H1 (cell line): ENCODE measurements around the gene SLC39A11. TPM values are rescaled to one million over a fixed set of nuclear protein-coding genes. Genes with fewer than 3 reads are reported as not detected.

ENCODE experiments used
- CBX8 ChIP-seq: fragments of 300-800, 300-1000 bp; sonication (generic); IDR thresholded peaks from 2 replicates; pipeline ENCODE4 v1.7.1; 2016; ENCODE audit warnings: low read depth, low read length, borderline replicate concordance
- CHD7 ChIP-seq: fragments of 300-600 bp; sonication (generic); IDR thresholded peaks from 2 replicates; pipeline ENCODE4 v1.7.1; 2012; ENCODE audit warnings: low read length, moderate library complexity, mild to moderate bottlenecking, inconsistent platforms; ENCODE audit not compliant: insufficient replicate concordance
- KDM1A ChIP-seq: fragments of 200-600, 300-600 bp; sonication (generic); IDR thresholded peaks from 2 replicates; pipeline ENCODE4 v1.7.1; 2016; ENCODE audit warnings: mild to moderate bottlenecking, low read length, borderline replicate concordance
- PHF8 ChIP-seq: fragments of 200-600 bp; sonication (generic); conservative IDR thresholded peaks from 2 replicates; pipeline ENCODE4 v1.7.1; 2012; ENCODE audit warnings: low read depth, mild to moderate bottlenecking, inconsistent platforms, low read length, moderate library complexity
- polyA plus RNA-seq, 7 experiments: library from polyadenylated mRNA; depleted of rRNA in 3 of 7; stranded (reverse) in 5 of 7; unstranded in 2 of 7; fragments of >200 nt in 5 of 7; fragments of 200-250 nt in 2 of 7; gene quantifications; 1 replicate in 5 of 7; 2 replicates in 1 of 7; 4 replicates in 1 of 7; pipeline versions ENCODE4 v1.2.1 to v1.2.3, GENCODE V29; 2011 to 2013; ENCODE audit warnings: missing spikeins in 2 of 7, mixed read lengths in 2 of 7
- total RNA-seq: library from RNA; stranded (reverse); fragmentation: NEBNext Ultra II Directional; extraction: Animal tissue kit (Norgen Biotek cat#: 25700); gene quantifications from 2 replicates; pipeline ENCODE4 v1.2.1, GENCODE V29; 2021

The SLC39A11 gene
- total and polyA plus RNA-seq, 2 of the 8 experiments (the other 6 are each of a cell fraction or from before 2014, with no cell fraction given) = 12.2 to 19.6 TPM

GRCh38 chr17:72901657-72902056 lies 190.8 kb downstream of the SLC39A11 start (continued):
- TF ChIP-seq CHD7 (no peak), PHF8 (no peak), CBX8 (no peak), KDM1A (no peak)
- TF ChIP-seq, all 59 proteins: peak for 0
